Ureter (tissue), 1 donor: ENCODE measurements around the gene ARHGEF28. TPM values are rescaled to one million over a fixed set of nuclear protein-coding genes. Genes with fewer than 3 reads are reported as not detected.

Experiments
- DNase-seq: peaks from one replicate; pipeline ENCODE4 v3.0.0-alpha.2; 2020; ENCODE audit warnings: low spot score
- total RNA-seq: library from RNA; stranded (reverse); gene quantifications from one replicate; pipeline ENCODE4 v1.2.4, GENCODE V29; 2023
- donor health status: DM: yes; HTN: yes; CAD: no.

Gene ARHGEF28
- total RNA-seq, 1 donor from 2014 or later: 34.5 TPM

- DNase-seq: no peak
Measured at GRCh38 chr5:73654171-73654811, 28.3 kb downstream of the ARHGEF28 start.

DNA sequence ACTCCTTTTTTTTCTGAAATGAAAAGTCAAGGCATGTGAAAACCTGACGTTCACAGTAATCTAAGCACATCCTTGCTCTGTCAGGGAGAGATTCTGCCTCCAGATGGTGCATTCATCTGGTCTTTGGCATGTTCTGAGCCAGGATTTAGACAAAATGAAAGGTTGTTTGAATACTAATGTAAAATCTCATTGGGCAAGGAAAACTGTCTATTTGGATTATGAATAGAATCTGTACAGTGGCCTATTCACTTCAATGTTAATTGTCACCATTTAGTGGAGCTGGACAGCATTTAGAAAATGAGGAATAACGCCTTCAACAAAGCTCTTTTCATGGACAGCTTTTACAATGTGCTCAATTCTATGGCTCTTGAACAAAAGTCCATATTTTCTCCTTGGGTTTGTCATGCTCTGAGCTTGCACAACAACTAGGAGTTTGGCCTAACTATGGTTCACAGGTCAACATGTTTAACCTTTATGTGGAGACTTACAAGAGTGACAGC lies 28.9 kb downstream of the ARHGEF28 start:
- no peak for DNase-seq

DNA sequence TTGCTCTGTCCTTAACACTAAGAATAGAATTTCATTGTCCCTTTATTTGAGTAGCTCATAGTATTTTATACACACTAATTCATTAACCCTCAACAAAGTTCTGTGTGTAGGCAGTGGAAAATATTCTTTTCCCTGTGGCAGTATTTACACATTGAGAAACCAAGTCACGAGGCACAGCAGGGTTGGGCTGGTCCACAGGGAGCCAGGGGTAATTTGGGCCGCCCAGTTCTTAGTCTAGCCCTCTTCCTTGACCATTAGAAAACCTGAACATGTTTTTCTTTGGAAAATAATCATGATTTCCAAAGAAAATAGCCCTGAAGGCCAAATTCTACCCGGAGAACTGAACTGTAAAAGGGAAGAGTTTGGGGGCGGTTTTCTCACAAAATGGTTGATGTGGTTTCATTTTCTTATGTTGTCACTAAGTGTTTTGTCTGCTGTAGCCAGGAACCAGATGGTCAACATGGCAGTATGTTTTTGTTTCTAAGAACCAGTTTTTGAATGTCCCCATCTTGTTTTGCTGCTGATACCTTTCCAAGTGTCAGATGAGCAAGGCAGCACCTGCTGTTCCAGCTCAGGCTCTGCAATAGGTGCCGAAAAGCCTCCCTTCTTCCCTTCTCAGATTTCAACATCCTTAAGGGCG lies 29.6 kb downstream of the ARHGEF28 start:
- no peak for DNase-seq

DNA sequence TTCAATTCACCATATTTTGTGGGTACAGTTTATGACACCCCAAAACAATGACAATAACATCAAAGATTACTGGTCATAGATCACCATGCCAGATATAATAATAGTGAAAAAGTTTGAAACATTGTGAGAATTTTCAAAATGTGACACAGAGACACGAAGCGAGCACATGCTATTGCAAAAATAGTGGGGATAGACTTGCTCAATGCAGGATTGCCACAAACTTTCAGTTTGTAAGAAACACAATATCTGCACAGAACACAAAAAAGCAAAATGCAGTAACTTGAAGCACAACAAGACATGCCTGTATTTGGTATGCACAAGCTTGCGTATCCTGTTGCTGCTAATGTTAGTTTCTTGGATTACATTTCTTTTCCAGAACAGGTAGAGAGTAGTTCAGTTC lies 35.8 kb downstream of the ARHGEF28 start:
- no peak for DNase-seq

DNA sequence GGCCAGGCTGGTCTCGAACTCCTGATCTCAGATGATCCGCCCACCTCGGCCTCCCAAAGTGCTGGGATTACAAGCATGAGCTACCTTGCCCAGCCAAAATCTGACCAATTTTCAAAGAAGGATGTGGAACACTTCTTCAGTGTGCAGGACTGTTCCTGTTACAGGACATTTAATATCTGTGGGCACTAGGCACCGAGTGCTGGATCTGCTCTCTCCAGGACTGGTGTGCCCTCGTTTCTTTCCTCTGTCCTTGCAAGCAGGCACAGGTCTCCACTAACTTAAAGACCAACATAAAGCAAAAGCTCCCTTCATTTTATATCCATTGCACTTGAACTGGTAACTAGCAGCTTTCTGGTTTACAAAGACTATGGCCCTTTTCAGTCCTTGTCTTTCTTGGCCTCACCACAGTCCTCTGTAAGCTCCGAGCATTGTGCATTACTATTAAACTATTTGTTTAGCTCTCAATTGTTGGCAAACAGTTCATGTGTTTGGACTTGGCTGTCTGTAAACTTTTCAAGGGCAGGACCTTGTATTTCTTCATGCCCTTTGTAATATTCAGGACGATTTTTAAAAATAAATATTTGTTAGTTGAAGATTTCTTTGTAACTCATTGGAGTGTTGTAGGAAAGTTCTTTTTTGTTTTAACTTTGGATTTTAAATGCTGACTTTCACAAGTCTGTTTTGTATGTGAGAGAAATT lies 37.3 kb downstream of the ARHGEF28 start:
- no peak for DNase-seq

GRCh38 chr5:73663860-73664240 lies 37.9 kb downstream of the ARHGEF28 start:
- DNase-seq: no peak

GRCh38 chr5:73664796-73665195 lies 38.8 kb downstream of the ARHGEF28 start:
- DNase-seq: no peak

- no peak for DNase-seq
Measured at GRCh38 chr5:73666891-73667290, 40.9 kb downstream of the ARHGEF28 start.

GRCh38 chr5:73668017-73668416 lies 42.0 kb downstream of the ARHGEF28 start:
- no peak for DNase-seq

DNA sequence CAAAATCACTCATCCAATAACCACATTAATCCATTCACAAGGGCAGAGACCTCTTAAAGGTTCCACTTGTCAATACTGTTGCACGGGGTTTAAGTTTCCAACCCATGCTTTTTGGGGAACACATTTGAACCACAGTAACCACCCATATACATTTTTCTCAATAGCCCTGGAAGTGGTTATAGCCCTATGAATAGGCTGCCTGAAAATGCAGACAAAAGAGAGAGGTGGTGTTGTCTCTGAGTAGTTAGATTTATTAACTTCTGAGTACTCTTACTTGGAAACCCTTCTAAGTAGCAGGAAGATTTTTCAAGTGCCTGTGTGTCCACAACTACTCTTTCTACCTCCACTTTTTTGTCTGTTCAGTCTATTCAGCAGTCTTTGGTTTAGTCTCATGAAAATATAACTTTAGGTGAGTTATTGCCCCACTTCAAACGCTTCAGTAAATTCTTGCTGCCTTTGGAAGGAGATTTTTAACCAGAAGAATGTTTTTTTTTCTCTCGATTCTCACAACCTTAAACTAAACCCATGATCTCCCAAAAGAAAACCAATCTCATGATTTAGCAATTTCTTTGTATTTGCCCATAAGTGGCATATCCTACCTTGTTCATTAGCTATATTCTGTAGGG lies 42.6 kb downstream of the ARHGEF28 start:
- DNase-seq: no peak

- no peak for DNase-seq
Measured at GRCh38 chr5:73670731-73671130, 44.7 kb downstream of the ARHGEF28 start.

GRCh38 chr5:73672132-73672531 lies 46.1 kb downstream of the ARHGEF28 start:
- no peak for DNase-seq

- no peak for DNase-seq
Measured at GRCh38 chr5:73673161-73673591, 47.2 kb downstream of the ARHGEF28 start.

DNA sequence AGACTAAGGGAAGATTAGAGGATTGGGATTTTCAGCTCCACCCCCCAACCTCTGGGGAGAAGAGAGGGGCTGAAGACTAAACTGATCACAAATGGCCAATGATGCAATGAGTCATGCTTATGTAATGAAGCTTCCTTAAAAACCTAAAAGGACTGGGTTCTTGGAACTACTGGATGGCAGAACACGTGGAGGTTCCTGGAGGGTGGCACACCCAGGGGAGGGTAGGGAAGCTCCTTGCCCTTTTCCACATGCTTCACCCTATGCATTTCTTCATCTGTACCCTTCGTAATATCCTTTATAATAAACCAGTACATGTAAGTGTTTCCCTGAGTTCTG lies 48.6 kb downstream of the ARHGEF28 start:
- no peak for DNase-seq

DNA sequence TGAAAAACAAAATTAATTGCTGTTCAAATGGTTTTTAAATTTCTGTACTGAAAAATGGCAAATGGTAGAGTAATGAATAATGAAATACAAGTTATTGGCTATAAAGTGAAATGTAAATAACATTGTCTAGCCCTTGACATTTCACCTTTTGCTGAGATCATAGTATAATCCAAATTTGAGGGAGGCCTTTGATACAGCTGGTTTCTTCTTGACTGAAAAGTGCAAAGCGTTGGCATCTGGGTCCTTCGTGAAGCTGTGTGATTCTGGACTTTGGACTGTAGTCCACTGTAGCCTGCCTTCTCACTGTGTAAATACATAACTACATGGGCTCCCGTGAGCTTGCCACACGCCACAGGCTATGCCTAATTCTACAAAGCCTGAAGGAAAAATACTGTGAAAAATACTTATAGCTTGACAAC lies 52.3 kb downstream of the ARHGEF28 start:
- no peak for DNase-seq

- no peak for DNase-seq
Measured at GRCh38 chr5:73678807-73679206, 52.8 kb downstream of the ARHGEF28 start.

GRCh38 chr5:73682176-73682575 lies 56.2 kb downstream of the ARHGEF28 start:
- DNase-seq: no peak

GRCh38 chr5:73684691-73685090 lies 58.7 kb downstream of the ARHGEF28 start:
- no peak for DNase-seq

- DNase-seq: no peak
Measured at GRCh38 chr5:73686912-73687311, 60.9 kb downstream of the ARHGEF28 start.

GRCh38 chr5:73687357-73687756 lies 61.4 kb downstream of the ARHGEF28 start:
- DNase-seq: no peak

DNA sequence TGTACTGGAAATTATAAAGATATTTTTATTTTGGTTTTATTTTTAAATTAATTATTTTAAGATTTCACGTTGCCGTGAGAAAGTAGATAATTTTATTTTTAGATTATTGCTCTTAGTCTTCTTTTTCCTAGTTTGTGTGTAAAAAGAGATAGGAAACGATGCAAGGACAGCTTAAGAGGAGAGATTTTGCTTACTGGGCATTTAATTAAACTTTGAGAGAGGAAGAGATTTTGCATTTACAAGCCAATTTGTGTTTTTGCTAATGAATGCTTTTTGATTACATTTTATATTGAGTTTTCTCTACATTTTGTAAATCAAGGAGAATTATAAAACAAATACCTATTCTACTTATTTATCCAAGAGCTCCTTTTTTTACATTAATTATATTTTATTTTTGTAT lies 64.0 kb downstream of the ARHGEF28 start:
- DNase-seq: no peak

DNA sequence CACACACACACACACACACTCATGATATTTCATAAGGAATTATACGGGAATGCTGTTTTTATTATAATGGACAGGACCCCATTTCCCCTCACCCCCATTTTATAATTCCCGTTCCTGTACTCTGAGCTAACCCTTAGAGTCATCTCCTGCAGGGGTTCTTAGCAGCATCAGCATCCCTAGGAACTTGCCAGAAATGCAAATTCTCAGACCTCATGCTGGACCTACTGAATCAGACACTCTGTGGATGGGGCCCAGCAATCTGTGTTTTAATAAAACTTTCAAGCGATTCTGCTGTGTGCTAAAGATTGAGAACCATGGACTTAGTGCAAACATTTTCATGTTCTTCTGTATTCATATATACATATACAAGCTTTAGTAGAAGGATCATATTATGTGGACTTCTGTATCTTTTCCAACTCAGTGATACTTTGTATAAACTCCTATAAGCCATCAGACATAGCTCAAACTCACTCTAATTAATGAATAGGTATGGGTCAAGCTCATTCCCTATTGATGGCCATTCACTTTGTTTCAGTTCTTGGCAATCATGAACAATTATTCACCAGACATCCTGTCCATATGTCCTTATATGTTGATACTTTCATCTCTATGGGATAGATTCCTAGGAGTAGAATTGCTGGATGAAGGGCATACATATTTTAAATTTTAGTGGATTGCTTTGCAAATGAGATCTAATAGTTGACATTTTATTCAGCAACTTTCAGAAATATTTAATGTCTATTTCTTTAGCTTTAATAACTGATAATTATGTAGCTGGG lies 65.5 kb downstream of the ARHGEF28 start:
- no peak for DNase-seq
